A673 (cell line): ENCODE results near the gene TBC1D32. TPM values are rescaled to one million over a fixed set of nuclear protein-coding genes. Genes with fewer than 3 reads are reported as not detected.

Source experiments
- BruUV-seq: library from RNA; stranded (reverse); fragments of 400-500 nt; replicated peaks from 2 replicates; lab custom pipeline; 2021; lab: Mats Ljungman, UMichigan
- CTCF ChIA-PET: fragments of 300-600 bp; sonication (Branson Sonifier 250); formaldehyde crosslinking; loops from one replicate; lab custom pipeline; 2022; ENCODE audit warnings: antibody characterized with exemption; lab: Charles Lee
- POLR2A ChIA-PET: fragments of 300-600 bp; sonication (Branson Sonifier 250); formaldehyde crosslinking; loops from one replicate; lab custom pipeline; 2022; ENCODE audit warnings: antibody characterized with exemption; ENCODE audit not compliant: low non-redundant PET; lab: Charles Lee
- DNase-seq: peaks from one replicate; pipeline ENCODE4 v3.0.0-alpha.2; 2015; ENCODE audit warnings: low spot score
- H3K27ac ChIP-seq: fragments of 200-600 bp; sonication (generic); 2 replicates; pipeline ENCODE4 v1.5.1; 2016; ENCODE audit warnings: mixed run types, low read depth, mild to moderate bottlenecking, mixed read lengths, antibody characterized with exemption, low read length; ENCODE audit not compliant: poor library complexity, severe bottlenecking
- H3K27me3 ChIP-seq: fragments of 200-600 bp; sonication (generic); replicated peaks from 2 replicates; pipeline ENCODE4 v1.6.1; 2017; ENCODE audit warnings: mixed run types, low read depth, mild to moderate bottlenecking, mixed read lengths, antibody characterized with exemption, low read length; ENCODE audit not compliant: insufficient read depth, poor library complexity
- H3K36me3 ChIP-seq: fragments of 200-600 bp; sonication (generic); 2 replicates; pipeline ENCODE4 v1.6.1; 2016; ENCODE audit warnings: mixed run types, mild to moderate bottlenecking, mixed read lengths, antibody characterized with exemption, low read length; ENCODE audit not compliant: insufficient read depth, poor library complexity, severe bottlenecking
- H3K4me1 ChIP-seq: fragments of 200-600 bp; sonication (generic); 2 replicates; pipeline ENCODE4 v1.6.1; 2017; ENCODE audit warnings: mixed run types, mild to moderate bottlenecking, mixed read lengths, antibody characterized with exemption, low read length; ENCODE audit not compliant: insufficient read depth, poor library complexity, severe bottlenecking
- H3K4me3 ChIP-seq: fragments of 200-600 bp; sonication (generic); 2 replicates; pipeline ENCODE4 v1.5.1; 2016; ENCODE audit warnings: low read depth, mixed run types, mild to moderate bottlenecking, mixed read lengths, low read length; ENCODE audit not compliant: poor library complexity, severe bottlenecking
- H3K9me3 ChIP-seq: fragments of 200-600 bp; sonication (generic); 2 replicates; pipeline ENCODE4 v1.6.1; 2016; ENCODE audit warnings: mixed run types, low read depth, mild to moderate bottlenecking, mixed read lengths, antibody characterized with exemption, low read length; ENCODE audit not compliant: poor library complexity, severe bottlenecking
- EZH2 ChIP-seq: fragments of 200-600 bp; sonication (generic); IDR thresholded peaks from 2 replicates; pipeline ENCODE4 v1.6.1; 2017; ENCODE audit warnings: borderline replicate concordance, low read depth, mild to moderate bottlenecking, mixed read lengths, antibody characterized with exemption, low read length; ENCODE audit not compliant: poor library complexity, severe bottlenecking
- intact Hi-C: fragments of 100-400 bp; cut with micrococcal nuclease; formaldehyde crosslinking; loops from one replicate; pipeline ENCODE4 v1.10.0; 2022; ENCODE audit not compliant: unreplicated experiment
- total RNA-seq: library from RNA; stranded (reverse); gene quantifications from 2 replicates; pipeline ENCODE4 v1.2.3, GENCODE V29; 2021
- TF ChIP-seq, protein P1 (sequence below): fragments of 300-800, 200-600 bp; sonication (generic); conservative IDR thresholded peaks from 2 replicates; pipeline ENCODE4 v1.5.1; 2017; ENCODE audit warnings: low read depth, mild to moderate bottlenecking, antibody characterized with exemption, low read length, moderate library complexity, mixed read lengths

TBC1D32 gene
- total RNA-seq, 1 experiment from 2014 or later: 10.4 TPM

DNA sequence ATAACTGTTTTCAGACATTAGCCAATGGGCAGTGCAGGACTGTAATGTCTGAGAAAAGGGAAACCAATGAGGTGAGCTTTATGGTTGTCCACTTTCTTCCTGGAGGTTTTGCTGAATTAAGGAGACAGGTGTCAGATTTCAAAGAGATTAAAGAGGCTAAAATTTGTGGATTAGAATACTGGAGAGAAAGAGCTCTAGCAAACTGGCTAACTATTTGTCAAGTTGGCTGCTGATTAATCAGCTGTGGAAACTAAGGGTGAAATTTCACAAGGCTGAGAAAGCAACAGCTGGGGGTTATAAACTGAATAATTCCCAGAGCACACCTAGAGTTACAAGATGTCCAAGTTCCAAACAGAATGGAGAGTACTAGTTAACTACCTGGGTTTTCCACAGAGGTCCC lies 198.9 kb downstream of the TBC1D32 start:
- TF ChIP-seq, protein P1, sequence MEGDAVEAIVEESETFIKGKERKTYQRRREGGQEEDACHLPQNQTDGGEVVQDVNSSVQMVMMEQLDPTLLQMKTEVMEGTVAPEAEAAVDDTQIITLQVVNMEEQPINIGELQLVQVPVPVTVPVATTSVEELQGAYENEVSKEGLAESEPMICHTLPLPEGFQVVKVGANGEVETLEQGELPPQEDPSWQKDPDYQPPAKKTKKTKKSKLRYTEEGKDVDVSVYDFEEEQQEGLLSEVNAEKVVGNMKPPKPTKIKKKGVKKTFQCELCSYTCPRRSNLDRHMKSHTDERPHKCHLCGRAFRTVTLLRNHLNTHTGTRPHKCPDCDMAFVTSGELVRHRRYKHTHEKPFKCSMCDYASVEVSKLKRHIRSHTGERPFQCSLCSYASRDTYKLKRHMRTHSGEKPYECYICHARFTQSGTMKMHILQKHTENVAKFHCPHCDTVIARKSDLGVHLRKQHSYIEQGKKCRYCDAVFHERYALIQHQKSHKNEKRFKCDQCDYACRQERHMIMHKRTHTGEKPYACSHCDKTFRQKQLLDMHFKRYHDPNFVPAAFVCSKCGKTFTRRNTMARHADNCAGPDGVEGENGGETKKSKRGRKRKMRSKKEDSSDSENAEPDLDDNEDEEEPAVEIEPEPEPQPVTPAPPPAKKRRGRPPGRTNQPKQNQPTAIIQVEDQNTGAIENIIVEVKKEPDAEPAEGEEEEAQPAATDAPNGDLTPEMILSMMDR: no peak
- TF ChIP-seq EZH2: no peak
- peak; percentile 4 for DNase-seq

DNA sequence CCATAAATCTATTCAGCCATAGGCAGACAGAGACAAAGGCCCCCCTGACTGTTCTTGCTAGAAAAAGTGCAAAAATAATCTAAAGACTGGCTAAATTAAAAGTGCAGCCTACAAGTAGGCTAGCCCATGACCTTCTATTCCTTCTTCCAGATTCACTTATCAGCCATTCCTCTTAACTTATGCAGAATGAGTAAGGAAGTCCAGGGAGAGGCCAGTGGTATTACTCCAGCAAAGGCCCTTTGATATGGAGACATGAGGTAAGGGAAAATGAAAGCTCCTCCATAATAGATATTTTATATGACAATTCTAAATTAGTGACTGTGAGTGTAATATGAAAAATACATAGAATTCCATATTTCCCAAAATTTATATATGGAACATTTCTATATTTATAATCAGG lies 199.4 kb downstream of the TBC1D32 start:
- intact Hi-C loops: no loop called here

More for the DNA sequence above, 198.9 kb downstream of the TBC1D32 start:
- Histone ChIP-seq H3K36me3 (no peaks in the 10 kb centered on the region), H3K27me3 (no peaks in the 10 kb centered on the region), H3K9me3 (no peaks in the 10 kb centered on the region), H3K4me1 (peaks cover 10% of the 10 kb centered on the region), H3K4me3 (no peak overlapping the region), H3K27ac (no peak overlapping the region)
- ChIA-PET POLR2A (no interaction called here), CTCF (no interaction called here)
- intact Hi-C loops: no loop called here
- BruUV-seq: no TSS peak

DNA sequence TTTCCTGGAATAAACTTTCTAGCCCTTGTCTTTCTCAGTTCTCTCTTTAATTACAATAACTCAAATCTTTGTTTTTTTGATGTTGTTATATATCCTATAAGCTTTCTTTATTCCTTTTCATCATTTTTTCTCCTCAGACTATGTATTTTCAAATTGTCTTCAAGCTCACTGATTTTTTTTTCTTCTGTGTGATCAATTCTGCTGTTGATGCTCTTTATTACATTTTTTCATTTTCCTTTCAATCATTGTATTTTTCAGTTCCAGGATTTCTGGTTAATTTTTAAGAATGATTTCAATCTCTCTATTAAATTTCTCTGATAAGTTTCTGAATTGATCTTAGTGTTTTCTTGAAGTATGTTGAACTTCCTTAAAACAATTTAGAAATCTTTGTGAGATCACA lies 209.7 kb downstream of the TBC1D32 start:
- Histone ChIP-seq H3K36me3 (peaks cover 6% of the 10 kb centered on the region), H3K27ac (no peak overlapping the region), H3K9me3 (peaks cover 15% of the 10 kb centered on the region), H3K27me3 (no peaks in the 10 kb centered on the region), H3K4me1 (no peaks in the 10 kb centered on the region), H3K4me3 (no peak overlapping the region)
- no peak for DNase-seq
- intact Hi-C loops: no loop called here
- BruUV-seq: no TSS peak
- TF ChIP-seq EZH2: no peak
- TF ChIP-seq, protein P1: no peak
- CTCF ChIA-PET: no interaction called here
- POLR2A ChIA-PET: no interaction called here

More for the DNA sequence above, 199.4 kb downstream of the TBC1D32 start:
- POLR2A ChIA-PET: no interaction called here
- Histone ChIP-seq H3K4me3 (no peak overlapping the region), H3K27me3 (no peaks in the 10 kb centered on the region), H3K36me3 (no peaks in the 10 kb centered on the region), H3K9me3 (no peaks in the 10 kb centered on the region), H3K4me1 (peaks cover 10% of the 10 kb centered on the region), H3K27ac (no peak overlapping the region)
- DNase-seq: no peak
- TF ChIP-seq, protein P1: no peak
- TF ChIP-seq EZH2: no peak
- CTCF ChIA-PET: no interaction called here
- no TSS peak for BruUV-seq
